ENCODE results near the gene POLE3.

DNA sequence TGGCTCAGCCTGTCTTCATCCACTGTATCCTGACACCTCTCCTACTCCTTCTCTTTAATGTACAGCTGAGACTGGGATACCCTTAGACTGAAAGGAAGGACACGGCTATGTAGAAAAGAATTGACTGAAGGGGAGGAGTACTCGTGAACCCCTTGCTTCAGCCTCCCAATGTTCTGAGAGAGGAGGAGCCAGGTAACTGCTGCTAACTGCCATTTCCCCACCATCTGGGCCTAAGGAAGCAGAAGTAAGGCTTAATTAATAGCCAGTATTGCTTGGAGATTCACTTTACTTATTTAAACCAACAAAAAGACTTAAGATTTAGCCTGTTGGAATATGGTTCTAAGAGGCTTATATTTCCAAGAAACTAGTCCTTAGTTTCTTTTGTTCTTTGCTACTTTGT is 34.3 kb upstream of the POLE3 start:
- no peak for TF ChIP-seq CTCF (IDR thresholded peaks at IDR 0.05)
- TF ChIP-seq POLR2A (IDR thresholded peaks at IDR 0.05), result no peak

Measured in lower leg skin (tissue), 3 donors.